H9 (cell line): ENCODE data around the gene ANKRD11. TPM values are rescaled to one million over a fixed set of nuclear protein-coding genes. Genes with fewer than 3 reads are reported as not detected.

Experiments
- DNase-seq: peaks from one replicate; pipeline ENCODE4 v3.0.0-alpha.2; 2017
- H2AFZ ChIP-seq: one replicate; pipeline ENCODE4 v1.6.1; 2013; ENCODE audit warnings: mild to moderate bottlenecking, low read length, control low read depth, moderate library complexity
- H2AK5ac ChIP-seq: 2 replicates; pipeline ENCODE4 v1.6.1; 2013; ENCODE audit warnings: low read length, control low read depth, mixed read lengths; ENCODE audit not compliant: insufficient read length
- H2BK120ac ChIP-seq: one replicate; pipeline ENCODE4 v1.6.1; 2013; ENCODE audit warnings: low read depth, mild to moderate bottlenecking, low read length, control low read depth, inconsistent platforms; ENCODE audit not compliant: poor library complexity, severe bottlenecking
- H2BK12ac ChIP-seq: 2 replicates; pipeline ENCODE4 v1.6.1; 2013; ENCODE audit warnings: low read length, control low read depth, mixed read lengths, low read depth; ENCODE audit not compliant: insufficient read length
- H2BK15ac ChIP-seq: 2 replicates; pipeline ENCODE4 v1.6.1; 2013; ENCODE audit warnings: low read depth, low read length, control low read depth
- H2BK20ac ChIP-seq: one replicate; pipeline ENCODE4 v1.6.1; 2013; ENCODE audit warnings: low read depth, mild to moderate bottlenecking, low read length, control low read depth, inconsistent platforms; ENCODE audit not compliant: poor library complexity, severe bottlenecking
- H2BK5ac ChIP-seq: 2 replicates; pipeline ENCODE4 v1.6.1; 2013; ENCODE audit warnings: low read length, control low read depth, mixed read lengths; ENCODE audit not compliant: insufficient read length
- H3K14ac ChIP-seq: 2 replicates; pipeline ENCODE4 v1.6.1; 2013; ENCODE audit warnings: low read length, control low read depth; ENCODE audit not compliant: insufficient read depth
- H3K18ac ChIP-seq: 2 replicates; pipeline ENCODE4 v1.6.1; 2013; ENCODE audit warnings: low read depth, mild to moderate bottlenecking, mixed read lengths, low read length, control low read depth; ENCODE audit not compliant: insufficient read length
- H3K23ac ChIP-seq: 2 replicates; pipeline ENCODE4 v1.6.1; 2013; ENCODE audit warnings: low read length, control low read depth, mixed read lengths, low read depth; ENCODE audit not compliant: insufficient read length
- H3K23me2 ChIP-seq: 2 replicates; pipeline ENCODE4 v1.6.1; 2013; ENCODE audit warnings: low read depth, mild to moderate bottlenecking, mixed read lengths, low read length, control low read depth; ENCODE audit not compliant: insufficient read length, poor library complexity, severe bottlenecking
- H3K27ac ChIP-seq: 2 replicates; pipeline ENCODE4 v1.5.1; 2013; ENCODE audit warnings: low read length, control low read depth, mixed read lengths, low read depth; ENCODE audit not compliant: insufficient read length
- H3K27me3 ChIP-seq: 2 replicates; pipeline ENCODE4 v1.6.1; 2013; ENCODE audit warnings: low read length, control low read depth, inconsistent platforms; ENCODE audit not compliant: insufficient read depth
- H3K4ac ChIP-seq: 2 replicates; pipeline ENCODE4 v1.6.1; 2013; ENCODE audit warnings: low read depth, mild to moderate bottlenecking, control low read depth, inconsistent platforms, low read length, moderate library complexity
- H3K4me1 ChIP-seq: 2 replicates; pipeline ENCODE4 v1.6.1; 2013; ENCODE audit warnings: low read length, control low read depth, inconsistent platforms; ENCODE audit not compliant: insufficient read depth
- H3K4me2 ChIP-seq: 2 replicates; pipeline ENCODE4 v1.6.1; 2013; ENCODE audit warnings: low read length, control low read depth, mixed read lengths; ENCODE audit not compliant: insufficient read length, insufficient read depth
- H3K56ac ChIP-seq: 2 replicates; pipeline ENCODE4 v1.6.1; 2013; ENCODE audit warnings: low read depth, mild to moderate bottlenecking, mixed read lengths, low read length, control low read depth; ENCODE audit not compliant: insufficient read length
- H3K79me1 ChIP-seq: 2 replicates; pipeline ENCODE4 v1.6.1; 2013; ENCODE audit warnings: low read depth, mild to moderate bottlenecking, moderate library complexity, low read length, control low read depth, inconsistent platforms; ENCODE audit not compliant: insufficient read depth, poor library complexity, severe bottlenecking
- H3K79me2 ChIP-seq: 2 replicates; pipeline ENCODE4 v1.6.1; 2013; ENCODE audit warnings: low read length, control low read depth, inconsistent platforms; ENCODE audit not compliant: insufficient read depth
- H3K9ac ChIP-seq: 2 replicates; pipeline ENCODE4 v1.6.1; 2013; ENCODE audit warnings: low read length, control low read depth, mixed read lengths; ENCODE audit not compliant: insufficient read length; ENCODE audit errors: extremely low read depth
- H3K9me3 ChIP-seq: one replicate; pipeline ENCODE4 v1.6.1; 2013; ENCODE audit warnings: low read depth, low read length, inconsistent platforms; ENCODE audit not compliant: control insufficient read depth
- H3T11ph ChIP-seq: one replicate; pipeline ENCODE4 v1.6.1; 2013; ENCODE audit warnings: mild to moderate bottlenecking, low read length, control low read depth, inconsistent platforms
- H4K20me1 ChIP-seq: one replicate; pipeline ENCODE4 v1.6.1; 2013; ENCODE audit not compliant: control insufficient read depth, insufficient read length, insufficient read depth
- H4K5ac ChIP-seq: 2 replicates; pipeline ENCODE4 v1.6.1; 2013; ENCODE audit warnings: low read depth, mild to moderate bottlenecking, mixed read lengths, low read length, control low read depth; ENCODE audit not compliant: insufficient read length
- H4K8ac ChIP-seq: replicated peaks from 2 replicates; pipeline ENCODE4 v1.6.1; 2013; ENCODE audit warnings: low read length, control low read depth, mixed read lengths, low read depth; ENCODE audit not compliant: insufficient read length
- H4K91ac ChIP-seq: 2 replicates; pipeline ENCODE4 v1.6.1; 2013; ENCODE audit warnings: low read depth, mild to moderate bottlenecking, moderate library complexity, mixed read lengths, low read length, control low read depth; ENCODE audit not compliant: insufficient read length
- H3K27ac Mint-ChIP-seq, 3 experiments: 2 replicates in 2 of 3; 3 replicates in 1 of 3; pipeline ENCODE4 v1.8.0; 2020 to 2021; ENCODE audit warnings: mixed read lengths in 3 of 3, mild to moderate bottlenecking in 1 of 3, moderate library complexity in 1 of 3
- H3K27me3 Mint-ChIP-seq: 2 replicates; pipeline ENCODE4 v1.8.0; 2021; ENCODE audit warnings: low read depth, mild to moderate bottlenecking, moderate library complexity, mixed read lengths
- H3K36me3 Mint-ChIP-seq, 3 experiments: 2 replicates in 2 of 3; 3 replicates in 1 of 3; pipeline ENCODE4 v1.8.0; 2020 to 2021; ENCODE audit warnings: low read depth in 3 of 3, mixed read lengths in 3 of 3; ENCODE audit not compliant: insufficient read depth in 1 of 3
- H3K4me1 Mint-ChIP-seq, 2 experiments: 2 replicates each; pipeline ENCODE4 v1.8.0; 2020; ENCODE audit warnings: mixed read lengths in 2 of 2
- H3K4me3 Mint-ChIP-seq, 2 experiments: 2 replicates in 1 of 2; 3 replicates in 1 of 2; pipeline ENCODE4 v1.8.0; 2020 to 2021; ENCODE audit warnings: mild to moderate bottlenecking in 2 of 2, mixed read lengths in 2 of 2, moderate library complexity in 1 of 2
- H3K9me3 Mint-ChIP-seq, 2 experiments: 2 replicates in 1 of 2; 3 replicates in 1 of 2; pipeline ENCODE4 v1.8.0; 2020; ENCODE audit warnings: mild to moderate bottlenecking in 2 of 2, mixed read lengths in 2 of 2, moderate library complexity in 1 of 2
- CTCF ChIP-seq: fragments of 200-600 bp; sonication (generic); conservative IDR thresholded peaks from 3 replicates; pipeline ENCODE4 v1.8.0; 2021; ENCODE audit warnings: antibody characterized with exemption, mild to moderate bottlenecking
- WGBS: extraction: QIAGEN DNeasy Blood & Tissue Kit; methylation state at CpG from one replicate; pipeline ENCODE4 v1.1.7; 2013; ENCODE audit warnings: missing lambda C conversion rate, low lambda C conversion rate, mixed read lengths; ENCODE audit not compliant: insufficient read length; ENCODE audit errors: extremely low coverage; 5-methylcytosine and 5-hydroxymethylcytosine counted together
- total RNA-seq: library from RNA; stranded (reverse); gene quantifications from 2 replicates; pipeline ENCODE4 v1.2.1, GENCODE V29; 2021

Gene ANKRD11
- total RNA-seq, 1 experiment from 2014 or later: 181 TPM

GRCh38 chr16:89308391-89309333 is 181.7 kb downstream of the ANKRD11 start:
- no peak overlapping the region for H2BK12ac ChIP-seq
- no peak overlapping the region for H3K18ac ChIP-seq
- H3K79me1 ChIP-seq: peaks cover 2% of the 10 kb centered on the region
- H2AFZ ChIP-seq: no peak overlapping the region
- no peaks in the 10 kb centered on the region for H3K27me3 ChIP-seq
- TF ChIP-seq CTCF: peak; percentile 78
- no peak overlapping the region for H3K23ac ChIP-seq
- no peak overlapping the region for H4K8ac ChIP-seq
- Mint-ChIP-seq H3K27me3 (no peaks in the 10 kb centered on the region; the same call in 1 of the 2 replicates), H3K36me3 (peaks cover 14 to 45% (median 32%) of the 10 kb centered on the region in 3 experiments; a peak in 6 of 7 replicates), H3K4me3 (peak overlapping the region in 1 of 2 experiments; percentile 14; a peak in 2 of 5 replicates), H3K9me3 (no peaks in the 10 kb centered on the region), H3K4me1 (peaks cover 9 to 12% of the 10 kb centered on the region in 2 experiments), H3K27ac (peak overlapping the region; percentile 49 to 89 (median 84); a peak in 5 of 7 replicates)
- no peaks in the 10 kb centered on the region for H3K9me3 ChIP-seq
- no peak overlapping the region for H2BK5ac ChIP-seq
- H3K27ac ChIP-seq: no peak overlapping the region
- no peak overlapping the region for H2BK15ac ChIP-seq
- no CpG with 5 or more reads among the region's 30 CpGs for WGBS
- H4K20me1 ChIP-seq: no peaks in the 10 kb centered on the region
- H4K91ac ChIP-seq: no peak overlapping the region
- H3K4ac ChIP-seq: no peak overlapping the region
- no peaks in the 10 kb centered on the region for H3K4me1 ChIP-seq
- H3K9ac ChIP-seq: no peak overlapping the region
- H2BK20ac ChIP-seq: no peak overlapping the region
- no peak overlapping the region for H3K14ac ChIP-seq
- H3K4me2 ChIP-seq: no peak overlapping the region
- no peak overlapping the region for H2BK120ac ChIP-seq
- H3K79me2 ChIP-seq: peaks cover 36% of the 10 kb centered on the region; the same call in 1 of the 2 replicates
- no peak overlapping the region for H3K56ac ChIP-seq
- DNase-seq: peak; percentile 72
- H3T11ph ChIP-seq: no peak overlapping the region
- no peak overlapping the region for H4K5ac ChIP-seq
- no peaks in the 10 kb centered on the region for H3K23me2 ChIP-seq
- no peak overlapping the region for H2AK5ac ChIP-seq
